GM21447 (cell line): Measurements from ENCODE around the gene ABR.
"Not testable (repeated sequence)": the region's sequence is repeated elsewhere in the genome, so short reads cannot be mapped to it uniquely, and the experiment has no call there.

Experiments
- ATAC-seq: cut with Tn5 transposase; IDR thresholded peaks from one replicate; pipeline ENCODE4 v1.9.1; 2021; ENCODE audit not compliant: unreplicated experiment

The ABR gene

DNA sequence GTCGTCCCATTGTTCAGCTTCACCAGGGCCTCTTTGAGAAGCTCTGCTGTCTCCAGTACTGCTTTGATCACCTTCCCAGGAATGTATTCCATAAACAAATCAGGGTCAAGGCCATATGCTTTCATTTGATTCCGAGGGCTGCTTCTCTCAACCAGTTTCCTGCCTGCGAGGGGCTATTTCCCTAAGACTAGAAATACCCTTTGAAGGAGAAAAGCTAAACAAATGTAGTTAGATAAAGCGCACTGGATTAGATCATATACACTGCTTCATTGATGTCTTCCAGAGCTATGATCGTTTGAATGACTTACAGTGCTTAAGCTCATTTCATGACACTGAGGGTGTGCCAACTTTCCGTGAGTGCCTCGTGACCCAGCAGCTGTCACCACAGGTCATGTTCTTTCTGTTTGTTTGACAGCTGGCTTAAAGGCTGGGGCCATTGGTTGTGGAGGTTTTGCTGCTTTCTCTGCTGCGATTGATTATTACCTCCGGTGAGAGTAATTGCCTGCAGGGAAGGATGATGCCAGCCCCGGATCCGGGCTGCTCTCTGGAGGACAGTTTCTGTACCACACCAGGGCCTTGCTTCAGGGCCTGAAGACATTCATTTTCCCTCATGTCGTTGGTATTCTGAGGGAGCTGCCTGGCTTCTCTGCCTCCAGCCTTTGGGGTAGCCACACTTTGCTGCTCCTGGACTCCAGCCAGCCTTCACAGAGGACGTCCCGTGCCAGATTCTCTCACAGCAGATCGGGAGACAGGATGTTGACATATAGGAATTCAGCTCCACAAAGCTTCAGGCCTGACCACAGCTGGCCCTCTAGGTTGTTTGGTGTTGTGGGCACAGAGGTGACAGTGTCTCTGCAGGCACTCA lies 179.0 kb downstream of the ABR start:
- ATAC-seq: no peak

DNA sequence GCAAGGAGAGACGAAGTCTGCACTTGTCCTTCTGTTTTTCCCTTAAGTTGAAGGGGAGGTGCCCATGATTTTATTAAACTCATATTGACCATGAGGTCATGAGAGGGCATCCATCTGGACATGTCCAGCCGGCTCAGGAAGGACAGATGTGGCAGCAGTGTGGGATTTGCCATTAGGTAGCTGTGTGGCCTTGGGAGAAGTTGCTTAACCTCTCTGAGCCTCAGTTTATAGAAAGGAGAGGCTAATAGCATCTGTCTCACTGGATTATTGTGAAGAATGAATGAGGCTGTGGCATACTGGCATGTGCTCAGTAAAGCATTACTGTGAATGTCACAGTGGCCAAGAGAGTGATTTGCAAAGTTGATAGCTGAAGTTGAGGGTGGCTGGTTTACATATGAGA lies 181.7 kb downstream of the ABR start:
- no peak for ATAC-seq

DNA sequence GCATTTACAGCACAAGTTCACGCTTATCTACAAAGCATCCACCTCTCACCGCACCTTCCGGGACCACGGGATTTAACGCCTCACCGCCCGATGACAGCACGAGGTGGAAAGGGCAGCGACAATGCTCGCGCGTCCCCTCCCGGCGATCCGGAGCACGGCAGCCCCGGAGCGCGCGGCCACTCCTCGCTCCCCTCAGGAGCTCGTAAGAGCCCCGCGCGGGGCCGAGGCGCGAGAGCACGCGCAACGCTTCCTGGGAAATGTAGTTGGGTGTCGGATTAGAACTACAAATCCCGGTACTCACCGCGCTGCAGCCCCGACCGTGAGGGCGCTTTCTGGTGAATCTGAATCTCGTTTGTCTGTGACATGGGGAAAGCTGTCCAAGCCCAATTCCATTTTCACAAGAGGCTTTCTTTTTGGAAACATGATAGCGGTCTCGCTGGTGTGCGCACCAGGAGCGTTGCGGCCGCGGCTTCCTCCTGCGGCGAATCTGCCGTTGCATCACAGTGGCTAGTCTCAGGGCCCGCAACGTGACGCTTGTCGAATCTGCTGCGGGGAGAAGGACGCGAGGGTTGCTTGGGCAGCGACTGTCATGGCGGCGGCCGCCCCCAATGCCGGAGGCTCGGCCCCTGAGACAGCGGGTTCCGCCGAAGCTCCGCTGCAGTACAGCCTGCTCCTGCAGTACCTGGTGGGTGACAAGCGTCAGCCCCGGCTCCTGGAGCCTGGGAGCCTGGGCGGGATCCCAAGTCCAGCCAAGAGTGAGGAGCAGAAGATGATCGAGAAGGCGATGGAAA lies 183.0 kb downstream of the ABR start, which contains the start of gene TIMM22:
Gene TIMM22 (plus strand): TSS at position 576 of the 791 bp plus-strand sequence. CDS start 14 bp downstream, at position 590.
- peak; percentile 90 for ATAC-seq

DNA sequence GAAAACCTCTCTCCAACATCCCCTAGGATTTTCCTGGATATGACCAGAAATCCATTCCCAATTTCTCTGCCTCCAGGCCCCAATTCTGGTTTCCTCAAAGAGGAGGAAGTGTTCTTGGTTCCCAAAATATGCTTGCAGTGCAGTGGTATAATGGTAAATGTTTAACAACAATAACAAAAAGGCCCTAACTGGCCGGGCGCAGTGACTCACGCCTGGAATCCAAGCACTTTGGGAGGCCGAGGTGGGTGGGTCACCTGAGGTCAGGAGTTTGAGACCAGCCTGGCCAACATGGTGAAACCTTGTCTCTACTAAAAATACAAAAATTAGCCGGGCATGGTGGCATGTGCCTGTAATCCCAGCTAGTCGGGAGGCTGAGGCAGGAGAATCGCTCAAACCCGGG lies 184.5 kb downstream of the ABR start:
- not testable (repeated sequence) for ATAC-seq

DNA sequence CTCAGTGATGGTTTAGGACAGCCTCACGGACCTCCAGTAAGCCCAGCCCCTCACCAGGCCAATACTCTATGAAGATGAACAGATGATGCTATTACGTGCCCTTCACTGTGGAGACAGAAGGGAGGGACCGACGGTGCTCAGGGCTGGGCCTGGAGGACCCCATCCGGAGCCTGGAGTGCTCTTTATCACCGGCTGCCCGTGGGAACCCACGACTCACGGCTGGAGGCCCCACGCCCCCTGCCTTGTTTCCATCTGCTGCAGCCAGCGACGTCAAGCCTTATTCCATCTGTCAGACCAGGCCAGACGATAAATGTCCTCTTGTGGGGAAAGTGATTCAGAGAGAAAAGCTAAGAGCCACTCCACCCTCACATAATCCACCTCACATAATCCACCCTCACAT lies 186.8 kb downstream of the ABR start:
- ATAC-seq: no peak

DNA sequence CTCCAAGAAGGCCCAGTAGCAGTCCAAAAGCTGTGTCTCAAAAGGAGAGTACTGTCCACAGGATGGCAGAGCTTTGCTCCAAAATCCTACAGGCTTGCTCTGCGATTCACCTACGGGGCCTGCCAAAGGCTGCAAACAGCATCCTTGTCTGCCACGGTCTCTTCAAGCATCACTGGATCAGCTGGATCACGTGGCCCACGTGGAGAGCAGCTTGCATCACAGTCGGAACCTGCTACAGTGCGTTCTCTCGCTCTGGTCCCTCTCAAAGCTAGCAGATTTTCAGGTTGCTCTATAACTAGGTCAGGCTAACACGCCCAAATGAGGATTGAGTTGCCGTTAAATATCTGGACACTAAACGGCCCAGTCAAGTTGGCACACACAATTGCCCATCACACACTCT lies 191.2 kb downstream of the ABR start:
- ATAC-seq: no peak

DNA sequence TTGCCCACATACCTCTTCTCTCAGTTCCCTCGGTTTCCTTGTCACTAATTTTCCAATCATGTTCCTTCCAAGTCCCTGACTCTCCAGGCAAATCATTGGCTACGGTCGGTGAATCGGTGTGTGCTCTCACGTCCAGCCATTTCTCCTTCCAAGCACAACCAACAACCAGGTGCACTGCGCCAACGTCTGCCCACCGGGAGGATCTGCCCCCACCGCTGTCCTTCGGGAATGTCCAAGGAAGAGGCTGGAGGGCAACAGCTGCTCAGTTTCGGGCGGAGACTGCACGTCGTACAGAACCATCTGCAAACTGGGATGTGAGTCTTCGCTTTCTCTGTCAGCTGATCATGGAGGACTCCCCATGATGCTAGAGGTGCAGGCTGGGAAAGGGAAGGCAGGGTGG lies 191.8 kb downstream of the ABR start:
- ATAC-seq: no peak

DNA sequence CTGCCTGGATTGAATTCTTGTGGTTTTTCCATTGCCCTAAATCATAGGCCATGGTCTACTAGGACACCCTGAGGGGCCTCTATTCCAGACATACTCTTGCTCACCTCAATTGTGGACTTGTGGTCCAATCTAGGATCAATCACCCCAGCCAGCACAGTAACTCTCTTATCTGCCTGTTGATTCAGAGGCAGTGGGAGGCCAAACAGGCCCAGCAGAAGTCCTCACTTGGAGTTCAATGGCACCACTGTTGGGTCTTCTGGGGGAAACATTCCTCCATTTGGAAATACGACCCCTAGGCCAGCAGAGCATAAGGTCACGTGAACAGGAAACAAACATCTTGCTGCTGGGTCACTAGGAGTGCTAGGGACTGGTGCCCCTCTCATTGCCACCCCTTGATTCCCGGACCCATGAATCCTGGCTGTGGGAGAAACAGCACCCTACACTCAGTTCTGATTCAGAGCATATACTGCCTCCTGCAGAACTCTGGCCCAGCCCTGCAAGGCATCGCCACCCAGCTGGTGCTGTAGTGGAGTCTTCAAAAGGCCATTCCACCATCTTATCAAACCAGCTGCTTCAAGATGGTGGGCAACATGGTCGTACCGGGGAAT lies 193.4 kb downstream of the ABR start:
- ATAC-seq: no peak

DNA sequence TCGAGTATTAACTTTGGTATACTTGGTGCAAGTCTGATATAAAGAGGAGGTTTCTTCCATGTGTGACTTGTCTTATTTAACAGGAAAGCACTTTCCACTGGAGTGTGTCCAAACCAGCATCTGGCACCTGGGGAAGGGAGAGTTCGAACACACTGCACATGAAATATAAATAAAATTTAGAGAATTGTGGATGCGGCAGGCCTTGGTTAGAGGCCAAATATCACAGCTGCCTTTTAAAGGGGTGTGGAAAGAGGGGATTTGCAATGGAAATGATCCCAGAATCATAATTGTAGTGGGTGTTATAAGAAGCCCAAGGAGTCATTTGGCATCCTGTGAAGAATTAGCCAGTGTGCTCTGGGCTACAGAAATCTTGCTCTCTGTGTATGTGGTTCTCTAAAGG lies 195.9 kb downstream of the ABR start:
- ATAC-seq: no peak

DNA sequence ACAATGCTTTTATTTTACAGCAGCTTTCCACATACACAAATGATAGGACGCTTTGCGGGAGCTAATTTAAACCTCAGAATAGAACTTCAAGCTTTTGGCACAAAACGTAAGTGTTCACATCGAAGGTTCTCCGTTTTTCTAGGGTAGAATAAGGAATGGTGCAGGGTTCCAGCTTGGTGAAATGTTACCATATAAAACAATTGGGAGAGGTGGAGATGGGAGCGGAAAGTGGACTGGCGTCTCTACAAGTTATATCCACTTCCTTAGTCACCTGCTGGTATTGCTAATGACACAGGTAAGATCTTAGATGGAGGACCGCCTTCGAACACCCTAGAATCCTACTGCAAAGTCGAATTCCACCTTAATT lies 198.5 kb downstream of the ABR start:
- ATAC-seq: no peak

DNA sequence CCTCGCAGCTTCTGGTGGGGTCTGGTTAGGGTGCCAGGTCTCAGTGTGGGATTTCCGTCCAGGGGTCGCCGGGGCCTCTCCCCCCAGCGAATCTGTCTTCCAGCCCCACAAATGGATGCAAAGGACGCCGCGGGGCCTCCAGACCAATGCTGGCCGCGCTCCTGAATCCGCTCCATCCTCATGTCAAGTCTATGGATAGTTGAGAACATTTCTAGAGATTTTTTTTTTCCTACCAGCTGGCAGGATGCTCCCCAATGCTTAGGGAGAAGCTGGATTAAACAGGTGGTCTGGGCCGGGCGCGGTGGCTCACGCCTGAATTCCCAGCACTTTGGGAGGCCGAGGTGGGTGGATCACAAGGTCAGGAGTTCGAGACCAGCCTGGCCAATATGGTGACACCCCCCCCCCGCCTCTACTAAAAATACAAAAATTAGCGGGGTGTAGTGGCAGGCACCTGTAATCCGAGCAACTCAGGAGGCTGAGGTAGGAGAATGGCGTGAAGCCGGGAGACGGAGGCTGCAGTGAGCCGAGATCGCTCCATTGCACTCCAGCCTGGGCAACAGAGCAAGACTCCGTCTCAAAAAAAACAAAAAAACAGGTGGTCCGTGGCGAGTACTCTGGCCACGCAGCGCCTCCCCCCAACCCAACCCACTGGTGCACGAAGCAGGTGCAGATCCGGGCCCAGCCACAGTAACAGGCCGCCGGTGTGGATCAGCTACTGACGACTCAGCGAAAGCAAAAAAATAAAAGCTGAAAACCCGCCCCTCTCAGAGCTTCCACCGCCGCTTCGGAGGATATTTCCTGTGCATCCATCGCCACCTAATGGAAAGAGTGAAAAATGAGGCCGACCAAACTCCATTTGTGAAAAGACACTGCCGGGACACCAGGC lies 199.1 kb downstream of the ABR start:
- ATAC-seq: no peak

DNA sequence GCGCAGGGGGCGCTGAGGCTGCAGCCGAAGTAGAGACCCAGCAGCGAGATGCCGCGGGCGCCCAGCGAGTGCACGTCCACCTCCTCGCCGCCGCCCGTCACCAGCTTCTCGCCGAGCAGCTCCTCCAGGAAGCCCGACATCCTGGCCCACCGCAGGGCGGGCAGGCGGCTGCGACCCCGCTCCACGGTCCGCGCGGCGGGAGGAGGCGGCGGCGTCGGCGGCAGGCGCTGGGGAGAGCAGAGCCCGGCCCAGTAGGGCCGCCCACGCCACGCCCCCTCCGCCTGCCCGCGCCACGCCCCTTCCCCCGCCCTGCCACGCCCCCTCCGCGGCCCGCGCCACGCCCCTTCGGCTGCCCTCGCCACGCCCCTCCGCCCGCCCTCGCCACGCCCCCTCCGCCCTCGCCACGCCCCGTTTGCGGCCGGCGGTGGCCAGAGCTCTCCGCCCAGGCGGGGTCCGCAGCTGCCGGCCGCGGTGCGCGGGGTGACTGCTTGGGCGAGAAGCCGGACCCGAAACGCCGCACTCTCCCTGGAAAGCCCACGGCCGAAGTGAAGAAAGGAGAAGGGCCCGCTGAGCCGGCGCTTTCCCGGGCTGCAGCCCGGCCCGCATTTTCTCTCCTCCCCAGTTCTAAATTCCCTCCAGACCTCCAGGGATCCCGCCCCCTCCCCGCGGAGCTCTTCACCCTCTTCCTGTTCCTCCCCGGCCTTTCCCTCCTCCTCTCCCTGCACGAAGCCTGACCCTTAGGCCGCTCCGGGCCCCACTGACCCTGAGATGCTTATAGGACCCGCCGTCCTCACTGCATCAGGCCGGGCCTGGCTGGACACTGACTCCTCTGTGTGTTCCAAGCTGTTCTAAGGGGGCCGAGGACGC lies 200.0 kb downstream of the ABR start, which contains the start of gene NXN:
Gene NXN (minus strand): TSS at position 238 of the 867 bp plus-strand sequence.
- ATAC-seq: peak; percentile 53

DNA sequence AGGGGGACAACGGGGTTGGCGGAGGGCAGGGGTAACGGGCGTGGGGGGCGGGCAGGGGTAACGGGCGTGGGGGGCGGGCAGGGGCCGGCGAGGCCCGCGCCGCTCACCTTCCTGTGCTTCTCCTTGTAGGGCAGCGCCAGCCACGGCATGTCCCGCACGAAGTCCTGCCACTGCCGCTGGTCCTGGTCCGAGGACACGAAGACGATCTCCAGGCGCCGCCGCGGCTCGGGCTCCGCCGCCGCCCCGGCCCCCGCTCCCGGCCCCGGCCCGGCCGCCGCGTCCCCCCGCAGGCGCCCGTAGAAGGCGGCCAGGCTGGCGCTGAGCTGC lies 200.6 kb downstream of the ABR start:
- peak; percentile 15 for ATAC-seq

DNA sequence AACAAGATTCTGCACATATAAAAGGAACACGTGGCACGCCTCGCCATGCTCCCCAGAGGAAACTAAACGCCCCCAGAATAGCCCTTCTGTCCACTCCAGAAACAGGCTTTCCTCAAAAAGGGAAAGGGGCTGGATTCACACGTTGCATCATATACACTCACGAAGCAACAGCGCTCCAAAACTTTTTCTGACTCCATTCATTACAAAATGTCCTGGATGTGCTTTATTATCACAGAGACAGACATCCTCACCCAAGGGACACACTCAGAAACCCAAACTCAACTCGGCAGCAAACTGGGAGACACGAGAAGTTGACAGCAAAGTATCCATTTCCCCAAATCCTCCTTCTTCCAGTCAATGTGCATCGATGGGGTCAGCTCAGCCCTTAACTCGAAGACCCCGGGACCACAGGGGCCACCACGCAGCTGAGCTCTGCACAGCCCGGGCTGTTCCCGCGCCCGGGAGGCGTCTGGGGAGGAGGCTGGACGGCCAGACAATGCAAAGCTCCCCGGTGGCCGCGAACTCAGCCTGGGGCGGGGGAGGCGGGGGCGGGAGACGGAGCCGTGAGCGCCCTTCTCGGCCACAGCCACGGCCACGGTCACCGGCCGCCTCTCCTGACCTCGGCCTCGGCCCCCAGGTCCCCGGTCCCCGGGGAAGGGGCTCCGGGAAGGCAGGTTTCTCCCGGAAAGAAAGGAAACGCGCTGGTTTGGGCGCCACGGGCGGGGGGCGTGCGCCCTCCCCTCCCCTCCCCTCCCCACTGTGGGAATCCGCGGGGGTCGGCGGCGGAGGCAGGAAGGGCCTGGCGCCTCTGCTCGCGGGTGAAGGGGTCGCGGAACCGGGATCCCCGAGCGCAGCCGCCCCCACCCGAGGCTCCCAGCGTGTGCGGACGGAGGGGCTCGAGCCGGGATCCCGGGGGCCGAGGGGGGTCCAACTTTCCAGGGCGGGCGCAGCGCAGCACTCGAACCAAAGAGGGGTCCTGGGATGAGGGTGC lies 201.4 kb downstream of the ABR start:
- no peak for ATAC-seq

DNA sequence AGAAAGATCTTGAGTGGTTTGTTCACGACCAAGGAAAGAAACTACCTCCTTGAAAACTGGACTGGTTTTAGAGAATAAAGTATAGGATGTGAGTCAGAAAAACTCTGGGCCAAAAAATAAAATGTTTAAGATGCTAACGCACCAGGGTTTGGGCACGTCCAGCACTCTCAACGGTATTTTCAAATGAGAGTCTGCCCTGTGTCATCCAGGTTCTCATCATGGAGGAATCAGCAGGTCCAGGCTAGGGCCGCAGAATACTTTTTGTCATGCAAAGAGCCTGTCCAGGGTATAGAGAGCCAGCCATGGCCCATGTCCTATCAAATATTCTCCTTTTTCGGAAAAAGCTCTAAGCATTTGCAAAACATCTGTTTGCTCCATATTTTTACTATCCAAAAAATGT lies 202.6 kb downstream of the ABR start:
- no peak for ATAC-seq

DNA sequence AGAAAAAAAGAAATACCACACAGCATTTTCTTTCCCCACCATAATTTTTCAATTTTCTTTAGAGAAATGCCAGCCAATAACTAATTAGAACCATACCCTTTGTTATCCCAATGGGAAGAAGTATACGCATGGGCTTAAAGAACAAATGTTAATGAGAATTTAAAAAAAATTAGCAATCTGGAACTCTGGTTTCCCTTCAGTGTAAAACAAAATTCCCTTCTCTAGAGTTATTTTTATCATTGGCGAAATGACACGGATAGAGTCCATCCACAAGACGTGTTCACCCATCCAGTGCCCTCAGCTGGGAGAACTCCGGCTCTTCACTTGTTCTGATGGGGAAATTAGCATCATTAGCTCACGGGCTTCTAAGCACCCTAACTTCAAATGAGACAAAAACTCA lies 203.5 kb downstream of the ABR start:
- ATAC-seq: no peak

DNA sequence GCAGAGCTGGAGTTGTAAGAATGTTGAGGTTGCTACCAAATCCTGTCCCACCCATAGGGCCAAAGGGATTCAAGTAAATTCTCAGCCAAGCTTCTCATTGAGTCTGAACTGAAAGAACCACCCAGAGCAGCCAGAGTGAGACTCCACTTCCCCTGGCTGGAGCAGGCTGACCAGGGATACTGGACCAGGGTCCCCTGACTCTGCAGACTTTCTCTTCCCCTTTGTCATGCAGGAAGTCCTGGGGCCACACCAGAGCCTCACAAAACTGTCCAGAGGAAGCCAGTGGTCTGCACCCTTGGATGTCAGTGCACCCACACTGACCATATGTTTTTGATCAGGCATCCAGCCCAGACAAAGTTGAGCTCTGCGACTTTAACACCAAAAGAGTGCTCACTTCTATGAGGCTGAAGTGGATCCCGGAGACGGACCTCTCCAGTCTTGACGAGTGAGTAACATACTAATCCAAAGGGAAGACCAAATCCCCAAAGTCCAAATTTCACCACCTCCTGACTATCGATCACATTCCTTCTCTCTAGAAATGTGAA lies 204.3 kb downstream of the ABR start:
- ATAC-seq: no peak

DNA sequence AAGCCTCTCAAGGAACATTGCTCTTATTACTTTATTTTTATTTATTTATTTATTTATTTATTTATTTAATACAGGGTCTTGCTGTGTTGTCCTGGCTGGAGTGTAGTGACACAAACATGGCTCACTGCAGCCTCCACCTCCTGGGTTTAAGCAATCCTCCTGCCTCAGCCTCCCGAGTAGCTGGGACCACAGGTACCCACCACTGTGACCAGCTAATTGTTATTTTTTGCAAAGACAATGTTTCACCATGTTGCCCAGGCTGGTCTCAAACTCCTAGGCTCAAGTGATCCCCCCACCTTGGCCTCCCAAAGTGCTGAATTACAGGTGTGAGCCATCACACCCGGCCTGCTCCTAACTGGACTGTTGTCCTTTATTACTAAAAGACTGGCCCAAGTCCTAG lies 205.0 kb downstream of the ABR start:
- ATAC-seq: not testable (repeated sequence)
